CMK (cell line): ENCODE results near the gene RAD21L1.

Source experiments
- DNase-seq: peaks from one replicate; pipeline ENCODE4 v3.0.0-alpha.2; 2010; ENCODE audit warnings: low read depth

Gene RAD21L1

GRCh38 chr20:1273366-1273765, 47.5 kb downstream of the RAD21L1 start:
- no peak for DNase-seq

GRCh38 chr20:1274485-1275311, 48.9 kb downstream of the RAD21L1 start:
- no peak for DNase-seq

- no peak for DNase-seq
These were observed 50.1 kb downstream of the RAD21L1 start for GRCh38 chr20:1275919-1276318.

GRCh38 chr20:1277529-1278322, 51.9 kb downstream of the RAD21L1 start:
- DNase-seq = no peak

GRCh38 chr20:1278993-1279392, 53.1 kb downstream of the RAD21L1 start:
- no peak for DNase-seq

- no peak for DNase-seq
These were observed 54.6 kb downstream of the RAD21L1 start for GRCh38 chr20:1280195-1281102.

- no peak for DNase-seq
These were observed 55.6 kb downstream of the RAD21L1 start for GRCh38 chr20:1281279-1282057.

GRCh38 chr20:1282966-1283365, 57.1 kb downstream of the RAD21L1 start:
- DNase-seq = no peak

- no peak for DNase-seq
These were observed 58.0 kb downstream of the RAD21L1 start for GRCh38 chr20:1283522-1284510.

- DNase-seq = no peak
These were observed 60.6 kb downstream of the RAD21L1 start for GRCh38 chr20:1286267-1287024.

GRCh38 chr20:1287306-1287705, 61.5 kb downstream of the RAD21L1 start:
- DNase-seq = no peak

- no peak for DNase-seq
These were observed 62.1 kb downstream of the RAD21L1 start for GRCh38 chr20:1287787-1288569.

GRCh38 chr20:1291191-1291741, 65.4 kb downstream of the RAD21L1 start:
- DNase-seq = no peak

- DNase-seq = no peak
These were observed 66.8 kb downstream of the RAD21L1 start for GRCh38 chr20:1292620-1293019.

GRCh38 chr20:1293641-1294379, 68.0 kb downstream of the RAD21L1 start:
- no peak for DNase-seq

- no peak for DNase-seq
These were observed 68.7 kb downstream of the RAD21L1 start for GRCh38 chr20:1294497-1294896.

- DNase-seq = no peak
These were observed 69.6 kb downstream of the RAD21L1 start for GRCh38 chr20:1295276-1295930.
